ENCODE data around the gene DNAH2.

The DNAH2 gene

DNA sequence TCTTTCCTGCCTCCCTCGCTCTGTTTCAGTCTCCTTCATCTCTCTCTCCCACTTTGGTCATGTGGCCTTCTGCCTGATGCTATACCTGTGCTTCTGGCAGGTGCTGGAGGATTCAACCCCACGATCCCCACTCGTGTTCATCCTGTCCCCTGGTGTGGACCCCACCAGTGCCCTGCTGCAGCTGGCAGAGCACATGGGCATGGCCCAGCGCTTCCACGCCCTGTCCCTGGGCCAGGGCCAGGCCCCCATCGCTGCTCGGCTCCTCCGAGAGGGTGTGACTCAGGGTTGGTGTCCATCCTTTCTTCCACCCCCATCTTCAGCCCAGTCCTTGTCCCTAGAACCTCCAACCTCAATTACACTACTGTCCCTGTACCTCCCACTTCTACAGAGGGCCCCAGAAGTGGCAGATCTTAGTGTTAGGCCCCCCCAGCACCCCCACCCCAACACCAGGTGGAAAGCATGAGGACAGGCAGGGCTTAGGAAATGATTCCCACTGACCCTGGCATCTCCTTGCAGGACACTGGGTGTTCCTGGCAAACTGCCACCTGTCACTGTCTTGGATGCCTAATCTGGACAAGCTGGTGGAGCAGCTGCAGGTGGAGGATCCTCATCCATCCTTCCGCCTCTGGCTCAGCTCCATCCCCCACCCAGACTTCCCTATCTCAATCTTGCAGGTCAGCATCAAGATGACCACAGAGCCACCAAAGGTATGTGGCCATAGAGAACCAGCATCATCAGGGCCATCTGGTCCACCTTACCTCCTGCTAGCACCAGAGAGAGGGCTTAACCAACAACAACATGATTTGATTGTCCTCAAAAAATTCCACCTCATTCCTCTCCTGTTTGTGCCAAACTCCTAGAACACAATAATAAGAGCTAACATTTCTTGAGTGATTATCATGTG lies 106.7 kb downstream of the DNAH2 start:
- no peak for DNase-seq

DNA sequence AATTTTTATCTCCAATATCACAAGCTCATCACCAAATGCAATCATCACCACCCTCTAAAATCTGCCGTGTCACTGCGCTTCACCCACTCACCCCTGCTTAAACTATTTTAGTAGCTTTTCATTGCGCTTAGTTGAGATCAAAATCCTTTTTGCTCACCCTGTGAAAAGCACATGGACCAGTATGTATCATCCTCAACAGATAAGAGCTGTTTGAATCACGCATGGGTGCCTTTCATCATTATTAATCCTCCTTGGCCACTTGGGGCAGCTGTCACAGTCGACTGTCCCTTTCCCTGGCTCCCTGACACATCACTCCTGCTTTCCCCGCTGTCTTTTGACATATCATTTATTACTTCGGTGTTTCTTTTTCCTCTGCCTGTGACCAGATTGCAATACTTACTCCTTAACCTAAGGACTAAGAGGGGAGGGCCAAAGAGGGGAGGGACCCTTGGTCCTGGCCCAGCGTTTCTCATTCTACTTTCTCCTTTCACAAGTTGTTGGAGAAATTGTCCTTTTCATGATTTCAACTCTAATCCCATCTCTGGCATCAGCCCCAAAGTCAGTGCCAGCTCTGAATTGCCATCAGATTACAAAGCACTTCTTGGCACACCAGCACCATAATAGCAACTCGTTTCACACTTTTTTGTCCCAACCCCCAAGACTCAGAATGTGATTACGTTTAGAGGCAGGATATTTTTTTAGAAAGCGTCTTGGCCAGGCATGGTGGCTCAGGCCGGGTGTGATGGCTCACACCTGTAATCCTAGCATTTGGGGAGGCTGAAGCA lies 107.9 kb downstream of the DNAH2 start:
- DNase-seq = no peak

DNA sequence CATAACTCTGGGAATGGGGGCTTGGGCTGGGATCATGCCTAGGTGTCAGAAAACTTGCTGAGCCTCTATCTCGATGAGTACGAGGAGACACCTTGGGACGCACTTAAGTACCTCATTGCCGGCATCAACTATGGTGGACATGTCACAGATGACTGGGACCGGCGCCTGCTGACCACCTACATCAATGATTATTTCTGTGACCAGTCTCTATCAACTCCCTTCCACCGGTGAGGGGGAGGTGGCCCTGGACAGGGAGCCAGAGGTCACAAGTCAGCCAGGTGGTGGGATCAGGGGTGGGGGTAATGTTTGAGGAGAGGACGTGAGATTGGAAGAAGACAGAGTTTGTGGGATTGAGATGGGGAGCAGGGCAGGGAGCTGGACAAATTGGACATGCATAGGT lies 113.1 kb downstream of the DNAH2 start:
- no peak for DNase-seq

DNA sequence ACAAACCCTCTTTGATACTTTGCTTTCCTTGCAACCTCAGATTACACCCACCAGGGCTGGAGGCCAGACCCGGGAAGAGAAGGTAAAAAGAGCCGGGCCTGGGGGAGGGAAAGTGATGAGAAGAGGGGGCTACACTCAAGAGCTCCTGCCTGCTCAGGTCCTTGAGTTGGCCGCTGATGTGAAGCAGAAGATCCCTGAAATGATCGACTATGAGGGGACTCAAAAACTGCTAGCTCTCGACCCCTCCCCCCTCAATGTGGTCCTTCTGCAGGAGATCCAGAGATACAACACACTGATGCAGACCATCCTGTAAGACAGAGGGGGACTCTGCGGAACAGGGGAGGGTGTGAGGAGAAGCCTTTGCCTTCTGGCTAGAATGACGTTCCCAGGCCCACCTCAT lies 113.7 kb downstream of the DNAH2 start:
- DNase-seq = no peak

DNA sequence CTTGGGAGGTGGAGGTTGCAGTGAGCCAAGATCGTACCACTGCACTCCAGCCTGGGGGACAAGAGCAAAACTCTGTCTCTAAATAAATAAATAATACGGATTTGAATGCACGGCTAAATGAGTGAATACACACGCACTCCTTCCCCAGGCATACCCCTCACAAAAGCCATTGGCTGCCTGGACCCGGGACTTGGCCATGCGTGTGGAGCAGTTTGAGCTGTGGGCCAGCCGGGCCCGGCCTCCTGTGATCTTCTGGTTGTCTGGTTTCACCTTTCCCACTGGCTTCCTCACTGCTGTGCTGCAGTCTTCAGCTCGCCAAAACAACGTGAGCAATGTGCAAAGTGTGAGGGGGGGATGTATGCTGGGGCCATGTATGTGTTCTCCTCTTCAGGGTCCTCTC lies 114.9 kb downstream of the DNAH2 start:
- no peak for DNase-seq

DNA sequence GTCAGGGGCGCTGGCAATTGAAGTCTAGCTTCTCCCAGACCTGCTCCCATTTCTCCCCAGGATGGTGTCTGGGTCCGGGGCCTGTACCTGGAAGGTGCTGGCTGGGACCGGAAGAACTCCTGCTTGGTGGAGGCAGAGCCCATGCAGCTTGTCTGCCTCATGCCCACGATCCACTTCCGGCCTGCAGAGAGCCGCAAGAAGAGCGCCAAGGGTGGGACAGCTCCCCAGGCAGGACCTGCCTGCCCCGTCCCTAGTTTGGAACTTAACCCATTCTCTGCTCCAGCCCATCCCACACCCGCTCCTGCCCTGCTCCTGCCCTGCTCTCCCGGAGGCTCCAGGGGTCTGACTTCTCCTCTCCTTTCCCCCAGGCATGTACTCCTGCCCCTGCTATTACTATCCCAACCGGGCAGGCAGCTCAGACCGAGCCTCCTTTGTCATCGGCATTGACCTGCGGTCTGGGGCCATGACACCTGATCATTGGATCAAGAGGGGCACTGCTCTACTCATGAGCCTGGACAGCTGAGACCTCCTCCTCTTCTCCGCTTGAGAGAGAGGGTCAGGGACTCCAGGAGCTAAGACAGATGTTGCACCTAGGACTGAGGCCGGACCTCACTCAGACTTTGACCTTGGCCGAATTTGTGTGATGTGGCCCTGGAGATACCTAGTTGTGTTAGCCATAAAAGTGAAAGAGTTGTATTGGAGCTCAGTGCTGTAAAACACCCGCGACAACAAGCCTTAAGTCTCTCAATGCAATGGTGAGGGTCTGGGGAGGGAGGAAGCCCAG lies 115.7 kb downstream of the DNAH2 start:
- DNase-seq = no peak

DNA sequence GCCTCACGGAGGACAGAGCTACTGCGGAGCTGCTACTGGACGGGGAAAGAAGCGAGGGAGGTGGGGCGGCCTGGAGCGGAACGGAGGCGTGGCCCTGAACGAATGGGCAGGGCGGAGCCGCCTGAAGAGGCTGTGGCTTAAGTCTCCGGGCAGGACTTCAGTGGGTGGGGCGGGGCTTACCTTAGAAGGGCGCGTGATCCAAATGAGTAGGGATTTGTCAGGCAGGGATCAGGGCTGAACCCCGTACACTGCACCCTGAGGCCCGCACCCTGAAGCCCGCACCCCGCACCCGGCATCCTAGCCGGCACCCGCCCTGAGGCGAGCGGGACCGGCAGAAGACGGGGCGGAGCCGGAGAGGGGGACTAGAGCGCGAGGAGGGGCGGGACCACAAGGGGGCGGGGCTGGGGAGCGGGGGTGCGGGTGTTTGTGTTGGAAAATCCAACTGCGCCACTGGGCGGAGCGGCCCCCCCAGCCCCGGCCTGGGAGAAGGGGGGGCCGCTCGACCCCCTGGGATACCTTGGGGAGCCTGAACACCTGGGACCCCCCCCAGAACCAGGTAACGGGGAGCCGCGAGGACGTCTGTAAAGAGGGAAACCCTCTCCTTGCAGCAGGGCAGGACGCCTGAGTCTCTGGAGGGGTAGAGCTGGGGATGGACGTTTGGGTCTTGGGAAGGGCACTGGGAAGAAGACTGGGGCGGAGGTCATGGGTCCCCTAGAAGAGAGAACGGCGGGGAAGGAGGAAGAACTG lies 116.4 kb downstream of the DNAH2 start, which contains the start of gene KDM6B:
Gene KDM6B (plus strand): TSS at position 423 of the 747 bp plus-strand sequence. CDS start 11,338 bp downstream, outside the sequence.
- peak; percentile 85 for DNase-seq

DNA sequence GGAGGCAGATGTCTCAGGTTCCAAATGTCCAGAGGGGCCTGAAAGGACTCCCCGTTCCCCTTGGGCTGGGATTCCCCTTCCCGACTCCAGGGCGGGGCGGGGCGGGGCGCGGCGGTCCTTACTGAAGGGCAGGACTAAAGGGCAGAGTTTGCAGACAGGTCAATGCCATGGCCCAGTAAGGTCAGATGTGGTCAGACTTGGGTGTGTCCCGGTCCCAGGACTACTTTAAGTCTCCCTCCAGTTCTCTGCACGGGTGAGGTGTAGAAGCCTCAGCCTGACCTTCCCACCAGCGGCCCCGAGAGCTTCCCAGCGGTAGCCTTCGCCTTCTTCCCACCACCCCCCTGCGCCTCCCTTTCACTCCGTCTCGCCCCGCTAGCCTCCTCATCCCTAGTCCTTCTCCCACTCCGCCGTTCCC lies 117.0 kb downstream of the DNAH2 start:
- DNase-seq = no peak

DNA sequence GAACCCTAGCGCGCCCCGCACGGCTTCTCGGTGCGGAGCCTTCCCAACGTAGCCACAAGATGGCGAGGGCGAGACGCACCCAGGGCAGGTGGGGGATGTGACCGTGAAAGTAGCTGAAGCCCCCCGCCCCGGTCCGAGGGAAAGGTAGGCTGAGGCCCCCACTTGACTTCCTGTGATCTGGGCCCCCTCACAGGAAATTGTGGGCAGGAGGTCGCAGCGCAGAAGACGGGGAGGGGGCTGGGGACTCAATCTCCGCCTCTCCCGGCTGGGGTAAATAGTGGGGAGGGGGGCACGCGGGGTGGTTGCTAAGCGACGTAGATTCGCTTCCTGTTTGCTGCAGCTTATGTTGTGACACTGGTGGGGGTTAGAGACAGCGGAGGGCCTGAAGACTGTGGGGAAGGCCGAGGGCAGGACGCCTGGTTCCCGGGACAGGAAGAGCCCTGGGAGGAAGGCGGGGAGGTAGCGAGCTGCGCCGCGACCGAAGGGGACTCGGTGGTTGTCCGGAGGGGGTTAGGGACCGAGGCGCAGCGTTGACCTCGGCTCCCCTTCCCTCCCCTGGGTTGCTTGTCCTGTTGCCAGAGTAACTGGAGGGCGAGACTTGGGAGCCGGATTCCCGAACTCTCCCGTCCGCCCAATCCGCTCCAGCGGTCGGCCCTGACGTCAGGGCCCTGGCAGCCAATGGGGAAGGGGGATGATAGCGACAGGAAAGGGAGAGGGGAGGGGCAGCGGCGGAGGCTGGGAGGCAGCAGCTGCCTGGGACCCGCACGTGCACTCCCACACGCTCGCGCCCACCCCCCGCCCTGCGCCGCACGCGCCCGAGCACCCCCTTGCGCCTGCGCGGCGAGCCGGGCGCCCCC lies 117.6 kb downstream of the DNAH2 start:
- peak; percentile 93 for DNase-seq

DNA sequence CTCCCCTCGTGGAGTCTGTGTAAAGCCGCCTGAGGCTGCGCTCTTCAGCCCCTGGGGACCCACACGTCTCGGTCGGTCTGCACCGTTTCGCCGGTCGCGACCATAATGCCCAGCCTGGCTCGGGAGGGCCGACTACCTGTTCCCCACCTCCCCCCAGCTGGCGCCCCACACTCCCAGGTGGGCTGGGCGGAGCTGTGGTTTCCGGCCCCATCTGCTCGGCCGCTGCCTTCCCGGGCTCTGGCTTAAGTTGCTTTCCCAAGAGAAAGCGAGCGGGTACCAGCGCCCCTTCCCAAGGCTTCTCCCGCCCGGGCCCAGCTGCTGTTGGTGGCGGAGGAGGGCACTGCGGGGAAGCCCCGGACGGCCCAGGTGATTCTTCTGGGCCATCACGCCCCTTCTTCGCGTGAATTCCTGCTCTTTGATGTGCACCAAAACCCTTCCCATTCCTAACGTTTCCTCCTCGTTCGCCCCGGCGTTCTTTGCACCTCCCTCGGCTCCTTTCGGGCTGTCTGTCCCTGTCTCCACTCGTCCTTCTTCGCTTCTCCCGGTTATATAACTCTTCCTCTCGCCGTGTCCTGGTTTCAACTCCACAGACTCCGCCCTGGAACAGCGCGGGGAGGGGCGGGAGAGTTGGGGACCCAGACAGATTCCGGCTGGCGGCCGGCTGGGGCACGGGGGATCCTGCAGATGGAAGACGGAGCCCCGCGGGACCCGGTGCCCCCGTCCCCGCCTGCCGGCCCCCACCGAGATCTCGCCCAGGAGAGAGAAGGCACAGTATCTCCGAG lies 118.5 kb downstream of the DNAH2 start:
- peak; percentile 56 for DNase-seq

DNA sequence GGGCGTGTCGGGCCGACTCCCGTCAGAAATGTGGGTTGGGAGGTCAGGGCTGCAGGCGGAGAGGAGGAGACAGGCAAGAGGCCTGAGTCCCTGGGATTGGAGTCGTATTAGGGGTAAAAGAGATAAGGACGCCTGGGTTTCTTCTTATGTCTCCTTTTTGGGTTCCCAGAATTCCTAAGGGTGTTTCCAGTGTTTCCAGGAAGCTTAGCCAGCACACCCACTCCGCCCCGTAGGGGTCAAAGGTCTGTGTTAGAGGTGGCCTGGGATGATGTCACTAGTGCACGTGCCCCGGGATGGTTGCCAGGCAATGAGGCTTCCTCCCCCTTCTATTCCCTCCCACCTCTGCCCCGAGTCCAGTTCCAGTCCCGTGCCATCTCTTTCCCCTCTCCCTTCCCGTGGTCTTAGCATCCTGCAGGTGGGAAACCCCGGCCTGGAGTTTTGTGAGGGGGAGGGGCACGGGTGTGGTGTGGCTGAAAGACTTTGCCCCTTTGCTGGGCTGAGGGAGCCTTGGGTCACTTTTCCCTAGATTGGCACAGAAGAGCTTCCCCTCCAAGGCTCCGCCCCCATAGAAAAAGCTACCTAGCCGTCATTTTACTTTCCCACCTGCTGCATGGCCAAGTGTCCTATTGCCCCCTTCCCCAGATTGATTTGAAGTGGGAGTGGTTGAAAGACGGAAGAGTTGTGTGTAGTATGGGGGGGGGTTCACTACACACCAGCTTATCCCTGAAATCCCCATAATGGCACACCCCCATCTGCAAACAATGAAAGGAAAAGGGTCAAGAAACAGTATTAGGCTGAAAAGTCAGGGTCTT lies 119.3 kb downstream of the DNAH2 start:
- peak; percentile 81 for DNase-seq

DNA sequence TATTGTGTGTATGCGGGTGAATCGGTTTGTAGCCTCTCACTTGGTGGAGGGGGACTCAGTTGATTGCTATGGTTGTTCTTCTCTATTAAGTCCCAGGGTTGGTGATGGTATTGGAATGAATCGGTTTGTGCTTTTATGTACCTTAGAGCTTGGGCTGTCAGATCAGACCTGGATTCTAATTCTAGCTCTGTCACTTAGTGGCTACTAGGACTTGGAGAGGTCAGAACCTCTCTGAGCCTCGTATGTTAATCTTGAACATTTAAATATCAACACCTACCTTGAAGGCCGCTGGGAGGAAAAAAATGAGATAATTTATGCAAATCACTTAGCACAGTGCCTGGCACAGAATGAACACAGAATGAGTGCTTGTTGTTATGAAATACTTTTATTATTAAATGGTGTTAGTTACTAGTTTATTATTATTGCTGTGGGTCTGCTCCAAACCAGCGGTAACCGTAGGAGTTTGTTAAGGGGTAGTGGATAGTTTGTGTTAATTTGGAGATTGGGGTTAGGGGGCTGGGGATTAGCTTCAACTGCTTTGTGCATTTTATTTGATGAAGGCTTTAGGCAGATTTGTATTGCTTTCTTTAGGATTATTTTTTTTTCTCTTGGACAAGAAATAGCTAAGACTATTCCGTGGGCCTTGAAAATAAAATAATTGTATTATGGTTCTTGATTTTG lies 120.0 kb downstream of the DNAH2 start:
- DNase-seq = no peak

DNA sequence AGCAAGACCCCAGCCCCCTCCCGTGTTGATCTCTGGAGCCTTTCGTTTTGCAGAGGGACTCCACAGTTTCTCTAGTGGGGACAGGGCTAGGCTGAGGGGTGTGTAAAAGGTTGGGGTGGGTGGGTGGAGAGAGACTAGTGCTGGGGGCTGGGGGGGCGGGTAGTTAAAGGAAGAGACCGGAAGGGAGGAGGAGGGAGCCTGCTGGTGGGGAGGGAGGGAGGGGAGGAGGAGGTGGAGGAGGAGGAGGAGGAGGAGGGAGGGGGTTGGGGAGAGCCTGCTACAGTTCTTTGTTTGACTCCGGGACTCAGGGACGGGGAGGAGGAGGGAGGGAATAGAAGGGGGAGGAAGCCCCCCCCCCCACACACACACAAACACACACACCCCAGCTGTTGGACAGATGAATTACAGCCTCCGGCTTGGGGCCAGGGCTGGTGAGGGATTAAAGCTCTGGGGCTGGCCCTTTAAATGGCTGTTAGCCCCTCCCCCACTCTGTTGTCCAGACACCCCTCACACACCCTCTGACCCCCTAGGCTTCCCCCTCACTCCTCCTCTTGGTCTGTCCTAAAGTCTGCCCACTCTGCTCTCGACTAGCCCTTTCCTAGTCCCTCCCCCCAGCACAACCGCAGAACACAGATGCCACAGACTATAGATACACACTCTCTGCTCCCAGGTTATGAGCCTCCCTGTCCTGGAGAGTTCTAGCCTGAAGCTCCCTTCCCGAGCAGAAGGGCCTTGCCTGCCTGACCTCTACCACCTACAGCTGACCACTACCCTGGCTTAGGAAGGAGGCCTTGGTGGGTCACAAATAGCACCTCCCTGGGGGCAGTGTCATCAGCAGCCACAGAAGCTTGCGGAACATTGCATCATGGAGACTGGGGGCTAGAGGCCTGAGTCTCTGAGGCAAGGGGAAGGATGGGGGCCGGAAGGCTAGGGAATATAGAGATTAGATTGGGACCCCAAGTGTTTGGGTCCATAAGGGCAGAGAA lies 120.8 kb downstream of the DNAH2 start:
- DNase-seq = no peak

DNA sequence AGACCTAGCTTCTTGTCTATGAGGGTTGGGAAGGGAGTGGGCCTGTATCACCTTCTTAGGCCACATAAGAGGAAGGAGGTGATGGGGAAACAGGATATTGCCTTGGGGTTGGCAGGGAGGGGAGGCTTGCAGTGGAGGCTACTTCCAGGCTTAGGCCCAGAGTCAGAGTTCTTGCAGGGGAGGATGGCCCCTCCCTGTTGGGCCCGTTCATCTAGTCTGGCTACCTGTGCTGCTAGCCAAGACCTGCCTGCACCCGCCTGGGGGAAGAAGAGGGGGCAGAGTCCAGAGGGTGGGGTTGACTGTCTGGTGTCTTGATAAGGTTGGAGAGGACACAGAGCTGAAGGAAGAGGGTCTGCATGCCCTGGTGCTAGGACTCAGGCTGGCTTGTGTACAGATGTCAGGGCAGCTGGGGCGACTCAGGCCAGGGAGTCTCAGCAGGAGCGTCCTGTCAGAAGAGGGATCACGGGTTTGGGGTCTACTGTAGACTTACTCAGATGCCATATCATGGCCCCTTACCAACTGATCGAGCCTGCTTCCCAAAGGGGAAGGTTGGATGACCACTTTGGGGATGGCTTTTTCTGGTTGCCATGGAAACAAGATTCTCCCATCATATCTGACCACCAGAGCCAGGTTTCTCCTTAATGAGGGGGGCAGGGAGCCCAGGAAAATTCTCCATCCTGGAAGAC lies 121.8 kb downstream of the DNAH2 start:
- DNase-seq = no peak

DNA sequence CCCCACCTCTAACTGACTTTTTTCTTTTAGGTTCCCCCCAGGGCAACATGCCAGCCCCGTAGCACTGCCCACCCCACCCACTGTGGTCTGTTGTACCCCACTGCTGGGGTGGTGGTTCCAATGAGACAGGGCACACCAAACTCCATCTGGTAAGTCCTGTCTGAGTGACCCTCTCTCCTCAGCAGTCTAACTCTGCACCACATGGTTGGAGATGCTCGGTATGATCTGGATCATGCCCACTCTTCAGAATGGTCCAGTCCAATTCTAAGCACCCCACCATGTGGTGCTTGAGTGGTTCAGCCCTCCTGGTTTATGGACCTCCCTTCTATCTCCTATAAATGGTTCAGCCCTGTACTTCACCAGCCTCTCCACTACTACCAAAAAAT lies 122.3 kb downstream of the DNAH2 start:
- peak; percentile 45 for DNase-seq

DNA sequence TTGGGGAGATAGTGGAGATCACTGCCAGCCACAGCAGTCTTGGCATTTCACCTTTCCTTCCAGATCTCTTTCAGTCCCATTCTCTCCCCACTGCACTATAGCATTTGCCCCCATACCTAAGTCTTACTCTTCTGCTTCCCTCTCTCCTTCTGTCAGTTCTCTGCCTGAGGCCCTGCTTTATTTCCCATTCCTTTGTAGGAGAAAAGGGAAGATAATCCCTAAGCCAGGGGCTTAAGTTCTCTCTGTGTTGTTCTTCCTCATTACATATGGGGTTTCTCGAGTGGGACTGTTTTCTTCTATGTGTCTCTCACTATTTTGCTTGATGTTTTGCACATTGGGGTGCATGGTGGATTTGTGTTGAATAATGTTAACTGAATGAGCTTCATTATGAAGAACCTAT lies 122.9 kb downstream of the DNAH2 start:
- no peak for DNase-seq

DNA sequence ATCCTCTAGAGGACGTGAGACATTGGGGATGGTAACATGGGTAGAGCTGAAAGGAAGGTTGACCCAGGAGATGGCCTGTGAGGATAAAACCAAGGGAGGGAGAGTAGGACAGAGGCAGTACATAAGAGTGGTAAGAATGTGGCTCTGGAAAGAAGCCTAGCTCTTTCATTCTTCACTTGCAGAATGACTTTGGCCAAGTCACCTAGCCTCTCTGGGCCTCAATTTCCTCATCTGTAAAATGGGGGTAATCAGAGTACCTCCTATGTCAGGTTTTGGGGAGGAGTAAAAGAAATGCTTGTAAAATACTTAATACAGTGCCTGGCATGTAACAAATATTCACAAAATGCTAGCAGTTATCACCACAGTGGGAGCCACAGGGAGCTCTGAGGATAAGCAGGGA lies 123.3 kb downstream of the DNAH2 start:
- no peak for DNase-seq
